HepG2 (cell line): Measurements from ENCODE around the gene SYNE1. TPM values are rescaled to one million over a fixed set of nuclear protein-coding genes. Genes with fewer than 3 reads are reported as not detected.
A peak's percentile ranks its signal among the peaks of the same experiment; 100 is the strongest.

ENCODE experiments used
- AHR ChIP-seq: IDR thresholded peaks from 2 replicates; pipeline ENCODE4 v1.6.1; 2018; ENCODE audit warnings: missing genetic modification reagents, missing compliant biosample characterization
- GABPA ChIP-seq, 2 experiments: IDR thresholded peaks; 2 replicates each; pipeline ENCODE4 v1.6.1; 2011 to 2016; ENCODE audit warnings: low read depth in 2 of 2, low read length in 1 of 2, missing biosample characterization in 1 of 2, missing genetic modification characterization in 1 of 2
- KAT8 ChIP-seq: IDR thresholded peaks from 2 replicates; pipeline ENCODE4 v1.6.1; 2016; ENCODE audit warnings: missing genetic modification reagents, missing compliant biosample characterization
- MTA1 ChIP-seq: sonication (generic); formaldehyde crosslinking; IDR thresholded peaks from 2 replicates; pipeline ENCODE4 v1.4.0; 2020; ENCODE audit warnings: missing genetic modification reagents, mild to moderate bottlenecking, borderline replicate concordance
- MYC ChIP-seq: sonication (generic); formaldehyde crosslinking; IDR thresholded peaks from 2 replicates; pipeline ENCODE4 v1.9.0; 2021; ENCODE audit warnings: missing genetic modification reagents, borderline replicate concordance
- PLSCR1 ChIP-seq: sonication (generic); formaldehyde crosslinking; IDR thresholded peaks from 2 replicates; pipeline ENCODE4 v1.5.0; 2020; ENCODE audit warnings: missing genetic modification reagents, mild to moderate bottlenecking, borderline replicate concordance
- TSC22D2 ChIP-seq: sonication (generic); formaldehyde crosslinking; IDR thresholded peaks from 2 replicates; pipeline ENCODE4 v1.5.1; 2020; ENCODE audit warnings: missing genetic modification reagents, mild to moderate bottlenecking, borderline replicate concordance
- ZNF124 ChIP-seq: sonication (generic); formaldehyde crosslinking; IDR thresholded peaks from 2 replicates; pipeline ENCODE4 v1.4.0; 2020; ENCODE audit warnings: missing genetic modification reagents
- ZNF672 ChIP-seq: sonication (generic); formaldehyde crosslinking; IDR thresholded peaks from 2 replicates; pipeline ENCODE4 v1.8.1; 2022; ENCODE audit warnings: missing genetic modification reagents
- polyA plus RNA-seq, 8 experiments: library from polyadenylated mRNA; depleted of rRNA in 3 of 8; stranded (reverse) in 7 of 8; unstranded in 1 of 8; fragments of >200 nt; fragmentation: Illumina TruSeq in 4 of 8; extraction: Trizol in 4 of 8; gene quantifications; 2 replicates each; pipeline versions ENCODE4 v1.2.1 to v1.2.3, GENCODE V29; 2011 to 2016; ENCODE audit warnings: low read depth in 4 of 8, missing spikeins in 1 of 8, mixed read lengths in 1 of 8; ENCODE audit not compliant: insufficient read depth in 1 of 8
- total RNA-seq, 5 experiments: library from RNA; depleted of rRNA; stranded (reverse); fragments of >200 nt; fragmentation: Illumina TruSeq; extraction: Trizol; gene quantifications; 2 replicates each; pipeline ENCODE4 v1.2.3, GENCODE V29; 2016; ENCODE audit warnings: low read depth in 1 of 5
- TF ChIP-seq, protein P1 (sequence below): sonication (generic); formaldehyde crosslinking; conservative IDR thresholded peaks from 2 replicates; pipeline ENCODE4 v1.4.0; 2020; ENCODE audit warnings: mild to moderate bottlenecking, missing genetic modification reagents, moderate library complexity
- TF ChIP-seq, protein P2 (sequence below): sonication (generic); formaldehyde crosslinking; IDR thresholded peaks from 2 replicates; pipeline ENCODE4 v1.9.0; 2021; ENCODE audit warnings: mild to moderate bottlenecking, missing genetic modification reagents
- TF ChIP-seq, protein P3 (sequence below): sonication (generic); formaldehyde crosslinking; IDR thresholded peaks from 2 replicates; pipeline ENCODE4 v1.5.1; 2020; ENCODE audit warnings: mild to moderate bottlenecking, missing genetic modification reagents, moderate library complexity

Gene SYNE1
- total and polyA plus RNA-seq, 2 of the 13 experiments (the other 11 are each of a cell fraction or from before 2014, with no cell fraction given): 5.5 to 15.9 TPM

DNA sequence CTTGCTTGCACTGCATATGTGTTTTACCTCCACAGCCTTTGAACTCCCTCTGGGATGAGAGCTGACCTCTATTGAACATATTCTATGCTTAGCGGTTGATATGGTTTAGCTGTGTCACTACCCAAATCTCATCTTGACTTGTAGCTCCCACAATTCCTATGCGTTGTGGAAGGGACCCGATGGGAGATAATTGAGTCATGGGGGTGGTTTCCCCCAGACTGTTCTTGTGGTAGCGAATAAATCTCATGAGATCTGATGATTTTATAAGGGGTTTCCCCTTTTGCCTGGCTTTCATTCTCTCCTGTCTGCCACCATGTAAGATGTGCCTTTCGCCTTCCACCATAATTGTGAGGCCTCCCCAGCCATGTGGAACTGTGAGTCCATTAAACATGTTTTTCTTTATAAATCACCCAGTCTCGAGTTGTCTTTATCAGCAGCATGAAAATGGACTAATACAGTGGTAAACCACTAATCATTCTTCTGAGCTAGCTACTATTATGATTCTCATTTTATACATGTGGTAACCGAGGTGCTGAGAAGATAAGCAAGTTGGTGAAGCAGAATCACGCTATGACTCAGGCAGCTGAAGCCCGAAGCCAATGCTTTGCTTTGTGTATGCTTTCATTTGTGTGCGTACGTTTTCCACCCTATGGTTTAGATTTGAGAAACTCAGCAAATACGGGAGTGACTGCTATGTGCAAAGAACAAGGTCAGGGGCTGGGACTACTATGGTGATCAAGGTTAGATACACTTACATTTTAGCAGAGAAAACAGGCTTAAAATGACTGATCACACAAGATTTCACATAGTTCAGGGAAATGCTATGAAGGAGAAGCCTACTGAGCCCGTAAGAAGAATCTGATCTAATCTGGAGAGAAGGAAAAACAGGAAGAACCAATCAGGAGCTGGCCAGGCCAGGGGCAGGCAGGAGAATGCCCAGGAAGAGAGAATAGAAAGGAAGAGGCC lies 466.2 kb downstream of the SYNE1 start (continued):
- TF ChIP-seq PLSCR1 (CRISPR knock-in tag): no peak
- TF ChIP-seq, protein P1, sequence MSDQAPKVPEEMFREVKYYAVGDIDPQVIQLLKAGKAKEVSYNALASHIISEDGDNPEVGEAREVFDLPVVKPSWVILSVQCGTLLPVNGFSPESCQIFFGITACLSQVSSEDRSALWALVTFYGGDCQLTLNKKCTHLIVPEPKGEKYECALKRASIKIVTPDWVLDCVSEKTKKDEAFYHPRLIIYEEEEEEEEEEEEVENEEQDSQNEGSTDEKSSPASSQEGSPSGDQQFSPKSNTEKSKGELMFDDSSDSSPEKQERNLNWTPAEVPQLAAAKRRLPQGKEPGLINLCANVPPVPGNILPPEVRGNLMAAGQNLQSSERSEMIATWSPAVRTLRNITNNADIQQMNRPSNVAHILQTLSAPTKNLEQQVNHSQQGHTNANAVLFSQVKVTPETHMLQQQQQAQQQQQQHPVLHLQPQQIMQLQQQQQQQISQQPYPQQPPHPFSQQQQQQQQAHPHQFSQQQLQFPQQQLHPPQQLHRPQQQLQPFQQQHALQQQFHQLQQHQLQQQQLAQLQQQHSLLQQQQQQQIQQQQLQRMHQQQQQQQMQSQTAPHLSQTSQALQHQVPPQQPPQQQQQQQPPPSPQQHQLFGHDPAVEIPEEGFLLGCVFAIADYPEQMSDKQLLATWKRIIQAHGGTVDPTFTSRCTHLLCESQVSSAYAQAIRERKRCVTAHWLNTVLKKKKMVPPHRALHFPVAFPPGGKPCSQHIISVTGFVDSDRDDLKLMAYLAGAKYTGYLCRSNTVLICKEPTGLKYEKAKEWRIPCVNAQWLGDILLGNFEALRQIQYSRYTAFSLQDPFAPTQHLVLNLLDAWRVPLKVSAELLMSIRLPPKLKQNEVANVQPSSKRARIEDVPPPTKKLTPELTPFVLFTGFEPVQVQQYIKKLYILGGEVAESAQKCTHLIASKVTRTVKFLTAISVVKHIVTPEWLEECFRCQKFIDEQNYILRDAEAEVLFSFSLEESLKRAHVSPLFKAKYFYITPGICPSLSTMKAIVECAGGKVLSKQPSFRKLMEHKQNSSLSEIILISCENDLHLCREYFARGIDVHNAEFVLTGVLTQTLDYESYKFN (CRISPR knock-in tag): peak; percentile 90
- TF ChIP-seq ZNF124 (CRISPR knock-in tag): peak; percentile 41; the same call in 1 of the 2 replicates
- TF ChIP-seq, protein P2, sequence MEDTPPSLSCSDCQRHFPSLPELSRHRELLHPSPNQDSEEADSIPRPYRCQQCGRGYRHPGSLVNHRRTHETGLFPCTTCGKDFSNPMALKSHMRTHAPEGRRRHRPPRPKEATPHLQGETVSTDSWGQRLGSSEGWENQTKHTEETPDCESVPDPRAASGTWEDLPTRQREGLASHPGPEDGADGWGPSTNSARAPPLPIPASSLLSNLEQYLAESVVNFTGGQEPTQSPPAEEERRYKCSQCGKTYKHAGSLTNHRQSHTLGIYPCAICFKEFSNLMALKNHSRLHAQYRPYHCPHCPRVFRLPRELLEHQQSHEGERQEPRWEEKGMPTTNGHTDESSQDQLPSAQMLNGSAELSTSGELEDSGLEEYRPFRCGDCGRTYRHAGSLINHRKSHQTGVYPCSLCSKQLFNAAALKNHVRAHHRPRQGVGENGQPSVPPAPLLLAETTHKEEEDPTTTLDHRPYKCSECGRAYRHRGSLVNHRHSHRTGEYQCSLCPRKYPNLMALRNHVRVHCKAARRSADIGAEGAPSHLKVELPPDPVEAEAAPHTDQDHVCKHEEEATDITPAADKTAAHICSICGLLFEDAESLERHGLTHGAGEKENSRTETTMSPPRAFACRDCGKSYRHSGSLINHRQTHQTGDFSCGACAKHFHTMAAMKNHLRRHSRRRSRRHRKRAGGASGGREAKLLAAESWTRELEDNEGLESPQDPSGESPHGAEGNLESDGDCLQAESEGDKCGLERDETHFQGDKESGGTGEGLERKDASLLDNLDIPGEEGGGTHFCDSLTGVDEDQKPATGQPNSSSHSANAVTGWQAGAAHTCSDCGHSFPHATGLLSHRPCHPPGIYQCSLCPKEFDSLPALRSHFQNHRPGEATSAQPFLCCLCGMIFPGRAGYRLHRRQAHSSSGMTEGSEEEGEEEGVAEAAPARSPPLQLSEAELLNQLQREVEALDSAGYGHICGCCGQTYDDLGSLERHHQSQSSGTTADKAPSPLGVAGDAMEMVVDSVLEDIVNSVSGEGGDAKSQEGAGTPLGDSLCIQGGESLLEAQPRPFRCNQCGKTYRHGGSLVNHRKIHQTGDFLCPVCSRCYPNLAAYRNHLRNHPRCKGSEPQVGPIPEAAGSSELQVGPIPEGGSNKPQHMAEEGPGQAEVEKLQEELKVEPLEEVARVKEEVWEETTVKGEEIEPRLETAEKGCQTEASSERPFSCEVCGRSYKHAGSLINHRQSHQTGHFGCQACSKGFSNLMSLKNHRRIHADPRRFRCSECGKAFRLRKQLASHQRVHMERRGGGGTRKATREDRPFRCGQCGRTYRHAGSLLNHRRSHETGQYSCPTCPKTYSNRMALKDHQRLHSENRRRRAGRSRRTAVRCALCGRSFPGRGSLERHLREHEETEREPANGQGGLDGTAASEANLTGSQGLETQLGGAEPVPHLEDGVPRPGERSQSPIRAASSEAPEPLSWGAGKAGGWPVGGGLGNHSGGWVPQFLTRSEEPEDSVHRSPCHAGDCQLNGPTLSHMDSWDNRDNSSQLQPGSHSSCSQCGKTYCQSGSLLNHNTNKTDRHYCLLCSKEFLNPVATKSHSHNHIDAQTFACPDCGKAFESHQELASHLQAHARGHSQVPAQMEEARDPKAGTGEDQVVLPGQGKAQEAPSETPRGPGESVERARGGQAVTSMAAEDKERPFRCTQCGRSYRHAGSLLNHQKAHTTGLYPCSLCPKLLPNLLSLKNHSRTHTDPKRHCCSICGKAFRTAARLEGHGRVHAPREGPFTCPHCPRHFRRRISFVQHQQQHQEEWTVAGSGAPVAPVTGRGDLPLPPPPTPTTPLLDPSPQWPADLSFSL: 0 out of 2 replicates have a peak, but pooled peaks have one; percentile 57
- no peak for TF ChIP-seq TSC22D2 (CRISPR knock-in tag)
- no peak for TF ChIP-seq ZNF672 (CRISPR knock-in tag)
- TF ChIP-seq GABPA (IDR thresholded peaks at IDR 0.05; ENCODE audit: low read depth, low read length): no peak
- TF ChIP-seq GABPA (CRISPR knock-in tag; IDR thresholded peaks at IDR 0.05; ENCODE audit: low read depth): no peak
- no peak for TF ChIP-seq MTA1 (CRISPR knock-in tag)
- TF ChIP-seq, protein P3, sequence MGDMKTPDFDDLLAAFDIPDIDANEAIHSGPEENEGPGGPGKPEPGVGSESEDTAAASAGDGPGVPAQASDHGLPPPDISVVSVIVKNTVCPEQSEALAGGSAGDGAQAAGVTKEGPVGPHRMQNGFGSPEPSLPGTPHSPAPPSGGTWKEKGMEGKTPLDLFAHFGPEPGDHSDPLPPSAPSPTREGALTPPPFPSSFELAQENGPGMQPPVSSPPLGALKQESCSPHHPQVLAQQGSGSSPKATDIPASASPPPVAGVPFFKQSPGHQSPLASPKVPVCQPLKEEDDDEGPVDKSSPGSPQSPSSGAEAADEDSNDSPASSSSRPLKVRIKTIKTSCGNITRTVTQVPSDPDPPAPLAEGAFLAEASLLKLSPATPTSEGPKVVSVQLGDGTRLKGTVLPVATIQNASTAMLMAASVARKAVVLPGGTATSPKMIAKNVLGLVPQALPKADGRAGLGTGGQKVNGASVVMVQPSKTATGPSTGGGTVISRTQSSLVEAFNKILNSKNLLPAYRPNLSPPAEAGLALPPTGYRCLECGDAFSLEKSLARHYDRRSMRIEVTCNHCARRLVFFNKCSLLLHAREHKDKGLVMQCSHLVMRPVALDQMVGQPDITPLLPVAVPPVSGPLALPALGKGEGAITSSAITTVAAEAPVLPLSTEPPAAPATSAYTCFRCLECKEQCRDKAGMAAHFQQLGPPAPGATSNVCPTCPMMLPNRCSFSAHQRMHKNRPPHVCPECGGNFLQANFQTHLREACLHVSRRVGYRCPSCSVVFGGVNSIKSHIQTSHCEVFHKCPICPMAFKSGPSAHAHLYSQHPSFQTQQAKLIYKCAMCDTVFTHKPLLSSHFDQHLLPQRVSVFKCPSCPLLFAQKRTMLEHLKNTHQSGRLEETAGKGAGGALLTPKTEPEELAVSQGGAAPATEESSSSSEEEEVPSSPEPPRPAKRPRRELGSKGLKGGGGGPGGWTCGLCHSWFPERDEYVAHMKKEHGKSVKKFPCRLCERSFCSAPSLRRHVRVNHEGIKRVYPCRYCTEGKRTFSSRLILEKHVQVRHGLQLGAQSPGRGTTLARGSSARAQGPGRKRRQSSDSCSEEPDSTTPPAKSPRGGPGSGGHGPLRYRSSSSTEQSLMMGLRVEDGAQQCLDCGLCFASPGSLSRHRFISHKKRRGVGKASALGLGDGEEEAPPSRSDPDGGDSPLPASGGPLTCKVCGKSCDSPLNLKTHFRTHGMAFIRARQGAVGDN (CRISPR knock-in tag): no peak
- peak; percentile 76 for TF ChIP-seq KAT8
- no peak for TF ChIP-seq AHR (CRISPR knock-in tag)
- no peak for TF ChIP-seq MYC (CRISPR knock-in tag)
